HepG2 (cell line): Measurements from ENCODE around the gene PLXNC1. TPM values are rescaled to one million over a fixed set of nuclear protein-coding genes. Genes with fewer than 3 reads are reported as not detected.

Experiments used
- ATAC-seq: fragments of 200-7000 bp; cut with Tn5 transposase; 3 replicates; pipeline ENCODE4 v1.9.1; 2020; ENCODE audit warnings: mild to moderate bottlenecking, moderate library complexity
- BruUV-seq: library from RNA; stranded (reverse); fragments of 400-500 nt; replicated peaks from 2 replicates; lab custom pipeline; 2021; lab: Mats Ljungman, UMichigan
- CTCF ChIA-PET: fragments of 300-600 bp; formaldehyde crosslinking; extraction: SDS; loops from one replicate; lab custom pipeline; 2021; ENCODE audit warnings: low total read pairs, inconsistent platforms, low intra/inter-chr PET ratio; lab: Yijun Ruan, JAX
- POLR2A ChIA-PET: fragments of 350-600 bp; sonication (Branson Sonifier 250); formaldehyde crosslinking; loops from one replicate; lab custom pipeline; 2020; ENCODE audit warnings: antibody characterized with exemption, inconsistent platforms; lab: Yijun Ruan, JAX
- DNase-seq: peaks from one replicate; pipeline ENCODE4 v3.0.0-alpha.2; 2015; ENCODE audit warnings: low spot score
- FAIRE-seq: peaks from 3 replicates; lab custom pipeline; 2011; peaks lifted over from hg19 to GRCh38; lab: Jason Lieb, UNC
- H2AFZ ChIP-seq: one replicate; pipeline ENCODE4 v1.6.1; 2011; ENCODE audit warnings: low read length, inconsistent platforms
- H3K27ac ChIP-seq: fragments of 300-600 bp; 3 replicates; pipeline ENCODE4 v1.8.0; 2011; ENCODE audit warnings: mixed run types, mild to moderate bottlenecking, mixed read lengths, low read length, inconsistent platforms; ENCODE audit not compliant: insufficient read depth; ENCODE audit errors: extremely low read length
- H3K27me3 ChIP-seq, 2 experiments: fragments of 200-600 bp in 1 of 2; 2 replicates in 1 of 2; 3 replicates in 1 of 2; pipeline versions ENCODE4 v1.6.0 to v1.8.0; 2011; ENCODE audit warnings: low read length in 2 of 2, mild to moderate bottlenecking in 2 of 2, moderate library complexity in 2 of 2, inconsistent platforms in 1 of 2; ENCODE audit not compliant: insufficient read depth in 2 of 2, control insufficient read depth in 1 of 2
- H3K36me3 ChIP-seq, 2 experiments: fragments of 200-600 bp in 1 of 2; replicated peaks in 1 of 2; 2 replicates in 1 of 2; 3 replicates in 1 of 2; pipeline versions ENCODE4 v1.5.1 to v1.8.0; 2011; ENCODE audit warnings: low read length in 2 of 2, inconsistent platforms in 1 of 2; ENCODE audit not compliant: insufficient read depth in 2 of 2, control insufficient read depth in 1 of 2
- H3K4me1 ChIP-seq: 2 replicates; pipeline ENCODE4 v1.5.1; 2012; ENCODE audit warnings: low read length, inconsistent platforms; ENCODE audit not compliant: insufficient read depth
- H3K4me2 ChIP-seq: 2 replicates; pipeline ENCODE4 v1.6.0; 2011; ENCODE audit warnings: low read depth, low read length, inconsistent platforms
- H3K4me3 ChIP-seq, 3 experiments: fragments of 200-600 bp in 1 of 3; sonication (generic), shearing (Covaris generic) in 1 of 3; replicated peaks in 1 of 3; 2 replicates each; pipeline ENCODE4 v1.5.1; 2011 to 2016; ENCODE audit warnings: low read length in 3 of 3, inconsistent platforms in 2 of 3, low read depth in 2 of 3, mild to moderate bottlenecking in 2 of 3, control low read depth in 1 of 3, mixed read lengths in 1 of 3; ENCODE audit not compliant: insufficient read depth in 1 of 3
- H3K79me2 ChIP-seq: one replicate; pipeline ENCODE4 v1.6.1; 2011; ENCODE audit warnings: low read length, inconsistent platforms; ENCODE audit not compliant: insufficient read depth
- H3K9ac ChIP-seq: 2 replicates; pipeline ENCODE4 v1.6.0; 2011; ENCODE audit warnings: mild to moderate bottlenecking, low read depth, low read length, inconsistent platforms; ENCODE audit not compliant: insufficient read depth
- H3K9me3 ChIP-seq: 2 replicates; pipeline ENCODE4 v1.5.1; 2012; ENCODE audit warnings: mild to moderate bottlenecking, low read length
- H4K20me1 ChIP-seq: 2 replicates; pipeline ENCODE4 v1.6.0; 2011; ENCODE audit warnings: inconsistent platforms, mild to moderate bottlenecking, low read length, moderate library complexity; ENCODE audit not compliant: insufficient read depth
- CEBPB ChIP-seq: IDR thresholded peaks from 2 replicates; pipeline ENCODE4 v1.6.1; 2011; ENCODE audit warnings: low read depth, low read length, improper control_type of control experiment, borderline replicate concordance
- GATAD2A ChIP-seq: IDR thresholded peaks from 2 replicates; pipeline ENCODE4 v1.6.1; 2016
- HIC2 ChIP-seq: sonication (generic); formaldehyde crosslinking; IDR thresholded peaks from 2 replicates; pipeline ENCODE4 v1.9.0; 2022; ENCODE audit warnings: low read depth, missing genetic modification reagents
- HOXA5 ChIP-seq: sonication (generic); formaldehyde crosslinking; IDR thresholded peaks from 2 replicates; pipeline ENCODE4 v1.4.0; 2020; ENCODE audit warnings: missing genetic modification reagents
- KDM3A ChIP-seq: IDR thresholded peaks from 2 replicates; pipeline ENCODE4 v1.6.1; 2018; ENCODE audit warnings: low read depth, missing compliant biosample characterization
- KLF11 ChIP-seq: IDR thresholded peaks from 2 replicates; pipeline ENCODE4 v1.6.1; 2016; ENCODE audit warnings: missing compliant biosample characterization
- NR2F6 ChIP-seq, 2 experiments: IDR thresholded peaks; 2 replicates each; pipeline ENCODE4 v1.6.1; 2016; ENCODE audit warnings: antibody characterized with exemption in 1 of 2, mild to moderate bottlenecking in 1 of 2
- RAD21 ChIP-seq: fragments of 450-650 bp; formaldehyde crosslinking; IDR thresholded peaks from 2 replicates; pipeline ENCODE4 v1.5.0; 2020; ENCODE audit warnings: mild to moderate bottlenecking
- SALL2 ChIP-seq: sonication (generic); formaldehyde crosslinking; IDR thresholded peaks from 2 replicates; pipeline ENCODE4 v1.8.1; 2023; ENCODE audit warnings: mild to moderate bottlenecking, missing genetic modification reagents, inconsistent platforms
- TOPORS ChIP-seq: sonication (generic); formaldehyde crosslinking; IDR thresholded peaks from 2 replicates; pipeline ENCODE4 v1.8.0; 2023; ENCODE audit warnings: mild to moderate bottlenecking, missing genetic modification reagents
- ZBTB3 ChIP-seq: sonication (generic); formaldehyde crosslinking; IDR thresholded peaks from 2 replicates; pipeline ENCODE4 v1.4.0; 2020; ENCODE audit warnings: low read depth, mild to moderate bottlenecking, moderate library complexity, missing genetic modification reagents, borderline replicate concordance
- ZFP36 ChIP-seq: fragments of 150-350 bp; IDR thresholded peaks from 2 replicates; pipeline ENCODE4 v1.6.1; 2018; ENCODE audit warnings: borderline replicate concordance, low read length, low read depth; ENCODE audit not compliant: partially characterized antibody
- ZFP91 ChIP-seq: sonication (generic); formaldehyde crosslinking; IDR thresholded peaks from 2 replicates; pipeline ENCODE4 v1.9.0; 2022; ENCODE audit warnings: missing genetic modification reagents, mild to moderate bottlenecking, borderline replicate concordance
- ZNF274 ChIP-seq: sonication (generic); formaldehyde crosslinking; IDR thresholded peaks from 2 replicates; pipeline ENCODE4 v1.5.1; 2020; ENCODE audit warnings: mild to moderate bottlenecking, missing genetic modification reagents
- ZNF644 ChIP-seq: IDR thresholded peaks from 2 replicates; pipeline ENCODE4 v1.6.1; 2016; ENCODE audit warnings: low read depth
- ZNF672 ChIP-seq: sonication (generic); formaldehyde crosslinking; IDR thresholded peaks from 2 replicates; pipeline ENCODE4 v1.8.1; 2022; ENCODE audit warnings: missing genetic modification reagents
- ZNF776 ChIP-seq: sonication (generic); formaldehyde crosslinking; IDR thresholded peaks from 2 replicates; pipeline ENCODE4 v1.4.0; 2020; ENCODE audit warnings: mild to moderate bottlenecking, missing genetic modification reagents
- ZSCAN20 ChIP-seq: sonication (generic); formaldehyde crosslinking; IDR thresholded peaks from 2 replicates; pipeline ENCODE4 v1.4.0; 2020; ENCODE audit warnings: missing genetic modification reagents, mild to moderate bottlenecking, borderline replicate concordance
- WGBS: methylation state at CpG from one replicate; pipeline ENCODE4 v1.1.6; 2017; ENCODE audit warnings: low lambda C conversion rate; 5-methylcytosine and 5-hydroxymethylcytosine counted together
- in situ Hi-C: cut with HindIII; loops from 2 replicates; pipeline ENCODE4 v1.10.0; 2017; ENCODE audit warnings: low pct_unique_long_range_greater_than_20kb; ENCODE audit not compliant: extremely low pct_ligation_motif_present
- intact Hi-C: fragments of 100-400 bp; cut with micrococcal nuclease; formaldehyde crosslinking; loops from one replicate; pipeline ENCODE4 v1.10.0; 2022; ENCODE audit not compliant: unreplicated experiment
- polyA plus RNA-seq, 8 experiments: library from polyadenylated mRNA; depleted of rRNA in 3 of 8; stranded (reverse) in 7 of 8; unstranded in 1 of 8; fragments of >200 nt; fragmentation: Illumina TruSeq in 4 of 8; extraction: Trizol in 4 of 8; gene quantifications; 2 replicates each; pipeline versions ENCODE4 v1.2.1 to v1.2.3, GENCODE V29; 2011 to 2016; ENCODE audit warnings: low read depth in 4 of 8, missing spikeins in 1 of 8, mixed read lengths in 1 of 8; ENCODE audit not compliant: insufficient read depth in 1 of 8
- total RNA-seq, 5 experiments: library from RNA; depleted of rRNA; stranded (reverse); fragments of >200 nt; fragmentation: Illumina TruSeq; extraction: Trizol; gene quantifications; 2 replicates each; pipeline ENCODE4 v1.2.3, GENCODE V29; 2016; ENCODE audit warnings: low read depth in 1 of 5
- TF ChIP-seq, protein P1 (sequence below): IDR thresholded peaks from 2 replicates; pipeline ENCODE4 v1.6.1; 2012; ENCODE audit warnings: low read depth, low read length, improper control_type of control experiment

PLXNC1 gene
- total and polyA plus RNA-seq, 2 of the 13 experiments (the other 11 are each of a cell fraction or from before 2014, with no cell fraction given), result 6.6 to 11.2 TPM

DNA sequence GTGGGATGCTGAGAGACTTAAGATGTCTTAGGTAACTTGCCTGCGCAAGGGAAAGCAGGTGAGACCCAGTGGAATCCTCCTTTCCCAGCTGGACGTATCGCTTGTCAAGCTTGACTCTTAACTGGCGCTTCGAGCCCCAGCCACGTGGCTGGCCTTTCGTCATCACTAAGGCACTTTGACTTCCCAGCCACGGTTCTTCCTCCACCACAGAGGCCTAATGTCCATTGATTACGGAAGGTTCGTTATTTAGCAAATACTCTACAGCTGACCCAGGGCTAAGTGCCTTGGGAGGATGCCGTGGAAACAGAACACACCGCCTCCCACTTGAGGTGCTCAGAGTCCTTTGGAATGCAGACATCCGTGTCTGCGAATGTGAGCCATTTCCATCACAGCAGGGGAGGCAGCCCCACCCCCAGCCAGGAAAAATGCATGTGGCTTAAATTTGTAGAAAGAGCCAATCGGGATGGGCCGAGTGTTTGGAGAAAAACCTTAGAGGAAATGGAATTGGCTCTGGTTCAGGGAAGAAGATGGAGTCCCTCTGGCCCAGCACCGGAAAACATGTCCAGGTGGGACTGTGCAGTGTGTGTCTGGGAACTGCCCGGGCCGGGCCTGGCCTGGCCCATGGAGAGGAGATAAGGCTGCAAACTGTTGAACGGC lies 115.7 kb downstream of the PLXNC1 start (continued):
- TF ChIP-seq HIC2 (no peak), ZNF672 (no peak), KDM3A (CRISPR knock-in tag) (no peak)
- TF ChIP-seq, protein P1, sequence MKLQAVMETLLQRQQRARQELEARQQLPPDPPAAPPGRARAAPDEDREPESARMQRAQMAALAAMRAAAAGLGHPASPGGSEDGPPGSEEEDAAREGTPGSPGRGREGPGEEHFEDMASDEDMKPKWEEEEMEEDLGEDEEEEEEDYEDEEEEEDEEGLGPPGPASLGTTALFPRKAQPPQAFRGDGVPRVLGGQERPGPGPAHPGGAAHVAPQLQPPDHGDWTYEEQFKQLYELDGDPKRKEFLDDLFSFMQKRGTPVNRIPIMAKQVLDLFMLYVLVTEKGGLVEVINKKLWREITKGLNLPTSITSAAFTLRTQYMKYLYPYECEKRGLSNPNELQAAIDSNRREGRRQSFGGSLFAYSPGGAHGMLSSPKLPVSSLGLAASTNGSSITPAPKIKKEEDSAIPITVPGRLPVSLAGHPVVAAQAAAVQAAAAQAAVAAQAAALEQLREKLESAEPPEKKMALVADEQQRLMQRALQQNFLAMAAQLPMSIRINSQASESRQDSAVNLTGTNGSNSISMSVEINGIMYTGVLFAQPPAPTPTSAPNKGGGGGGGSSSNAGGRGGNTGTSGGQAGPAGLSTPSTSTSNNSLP, result no peak
- TF ChIP-seq, all 625 proteins: peak for 0

DNA sequence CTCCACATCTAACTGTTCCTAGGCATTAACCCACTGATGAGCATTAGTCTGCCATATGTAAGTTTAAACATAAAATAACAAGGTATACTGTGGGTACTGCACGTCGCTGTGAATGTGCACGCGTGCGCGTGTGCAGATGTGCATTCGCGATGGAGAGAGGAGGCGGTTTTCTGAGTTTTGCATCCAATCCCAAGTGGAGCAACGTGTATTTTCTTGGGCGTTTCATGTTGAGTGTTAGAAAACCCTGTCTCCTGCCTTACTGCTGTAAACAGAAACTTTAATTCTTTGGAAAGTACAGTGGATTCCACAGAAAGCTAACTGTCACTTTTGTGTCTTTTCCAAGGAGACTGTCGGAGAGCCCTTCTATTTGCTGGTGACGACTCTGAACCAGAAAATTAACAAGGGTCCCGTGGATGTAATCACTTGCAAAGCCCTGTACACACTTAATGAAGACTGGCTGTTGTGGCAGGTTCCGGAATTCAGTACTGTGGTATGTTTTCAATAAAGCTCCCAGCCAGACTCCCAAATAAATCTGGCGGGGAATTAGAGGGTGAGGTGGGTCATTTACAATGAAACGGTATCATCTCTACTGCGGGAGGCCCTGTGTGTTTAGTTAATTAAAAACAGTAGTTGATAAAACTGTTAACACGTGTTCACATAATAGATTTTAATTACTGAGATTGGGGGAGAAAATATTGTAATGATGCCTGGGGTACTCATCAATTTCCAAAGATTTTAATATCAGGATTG lies 116.5 kb downstream of the PLXNC1 start:
- no peak for DNase-seq
- ChIA-PET POLR2A (no interaction called here), CTCF (no interaction called here)
- Histone ChIP-seq H3K27ac (no peak overlapping the region), H3K4me2 (no peak overlapping the region), H3K9me3 (no peaks in the 10 kb centered on the region), H3K4me3 (no peak overlapping the region), H3K36me3 (peaks cover 6 to 22% of the 10 kb centered on the region in 2 experiments; a peak in 4 of 5 replicates), H2AFZ (no peak overlapping the region), H3K79me2 (no peaks in the 10 kb centered on the region), H4K20me1 (no peaks in the 10 kb centered on the region), H3K4me1 (no peaks in the 10 kb centered on the region), H3K27me3 (no peaks in the 10 kb centered on the region), H3K9ac (no peak overlapping the region)
- in situ Hi-C loops (loop anchor here (5.0 kb wide), 1 partner anchor 267 kb away; no protein-coding TSS in a partner anchor), intact Hi-C loops (no loop called here)
- no peak for FAIRE-seq
- no TSS peak for BruUV-seq
- no peak for ATAC-seq
- 97% methylated on average over 19 of the region's 19 CpGs for WGBS
- TF ChIP-seq KLF11 (CRISPR knock-in tag), result no peak
- TF ChIP-seq ZNF776 (CRISPR knock-in tag), result no peak
- no peak for TF ChIP-seq RAD21 (CRISPR knock-in tag)
- no peak for TF ChIP-seq SALL2 (CRISPR knock-in tag)
- no peak for TF ChIP-seq CEBPB
- TF ChIP-seq ZFP36, result no peak
- TF ChIP-seq HOXA5, result no peak
- TF ChIP-seq GATAD2A (CRISPR knock-in tag), result no peak
- TF ChIP-seq ZSCAN20 (CRISPR knock-in tag), result no peak
- TF ChIP-seq TOPORS (CRISPR knock-in tag), result no peak
- no peak for TF ChIP-seq ZFP91 (CRISPR knock-in tag)
- TF ChIP-seq NR2F6 (IDR thresholded peaks at IDR 0.05), result no peak
- TF ChIP-seq NR2F6 (CRISPR knock-in tag; IDR thresholded peaks at IDR 0.05), result no peak
- no peak for TF ChIP-seq ZNF644 (CRISPR knock-in tag)
- no peak for TF ChIP-seq ZNF274 (CRISPR knock-in tag)
- no peak for TF ChIP-seq ZBTB3 (CRISPR knock-in tag)
